AG09319 (cell line): ENCODE data around the gene RGS14.
A peak's percentile ranks its signal among the peaks of the same experiment; 100 is the strongest.

Experiments
- DNase-seq: peaks from one replicate; pipeline ENCODE4 v3.0.0-alpha.2; 2010; ENCODE audit warnings: low read depth; ENCODE audit errors: extremely low read depth
- CTCF ChIP-seq: IDR thresholded peaks from 2 replicates; pipeline ENCODE4 v1.5.1; 2011; ENCODE audit warnings: low read depth, mild to moderate bottlenecking, inconsistent platforms, low read length, moderate library complexity

The RGS14 gene

GRCh38 chr5:177357459-177358351 is at the start of gene RGS14:
TSS of gene RGS14 (plus strand) at chr5:177357924. CDS start at chr5:177358025, 101 bp downstream.
- no peak for DNase-seq
- no peak for TF ChIP-seq CTCF

DNA sequence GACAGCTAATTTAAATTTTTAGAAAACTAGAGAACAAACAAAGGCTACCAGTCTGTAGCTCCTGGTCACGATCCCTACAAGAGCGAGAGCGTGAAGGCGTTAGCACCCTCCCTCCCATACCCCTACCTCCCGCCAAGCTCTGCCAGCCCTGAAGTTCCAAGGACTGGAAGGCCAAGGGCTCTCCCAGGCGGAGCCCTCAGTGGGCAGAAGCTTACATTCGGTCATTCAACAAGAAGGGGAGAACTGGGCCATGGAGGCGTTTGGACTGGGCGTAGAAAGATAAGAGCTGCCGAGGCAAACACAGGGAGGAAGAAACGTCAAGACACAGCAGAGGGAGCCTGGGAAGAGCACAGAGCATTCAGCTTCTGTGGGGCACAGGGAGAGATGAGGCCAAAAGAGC is 49.0 kb upstream of the RGS14 start:
- DNase-seq, result no peak

GRCh38 chr5:177309351-177310191 is 48.2 kb upstream of the RGS14 start:
- DNase-seq, result no peak
- TF ChIP-seq CTCF, result peak; percentile 88

More for the DNA sequence above, 49.0 kb upstream of the RGS14 start:
- no peak for TF ChIP-seq CTCF

GRCh38 chr5:177310332-177310731 is 47.4 kb upstream of the RGS14 start:
- DNase-seq, result no peak
- TF ChIP-seq CTCF, result no peak

GRCh38 chr5:177310757-177311391 is 46.9 kb upstream of the RGS14 start:
- TF ChIP-seq CTCF, result no peak
- no peak for DNase-seq

DNA sequence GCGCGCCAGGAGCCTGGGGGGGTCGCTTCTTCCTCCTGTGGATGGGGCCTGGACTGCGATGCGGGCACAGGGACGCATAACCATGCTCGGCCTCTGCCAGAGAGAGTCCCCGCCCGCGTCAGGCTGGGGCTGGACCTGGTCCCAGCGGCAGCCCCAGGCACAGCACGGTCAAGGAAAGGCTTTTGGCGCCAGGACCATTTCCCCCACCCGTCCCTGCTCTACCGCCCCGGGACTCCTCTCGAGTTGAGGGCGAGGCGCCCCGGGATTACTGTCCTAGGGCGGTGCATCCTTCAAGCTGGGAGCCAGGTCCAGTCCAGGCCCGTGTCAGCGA is 46.4 kb upstream of the RGS14 start:
- no peak for DNase-seq

More for the DNA sequence above, 46.4 kb upstream of the RGS14 start:
- no peak for TF ChIP-seq CTCF
